Body of pancreas (tissue), 4 donors: ENCODE results near the gene ASIC5. TPM values are rescaled to one million over a fixed set of nuclear protein-coding genes. Genes with fewer than 3 reads are reported as not detected.

Experiments used
- ATAC-seq: fragments of 150-250 bp; one replicate; pipeline ENCODE4 v1.9.1; 2016
- DNase-seq, 4 donors: peaks; one replicate each; pipeline ENCODE4 v3.0.0-alpha.2; 2019
- H3K27ac ChIP-seq, 4 donors: fragments of 200-600 bp; sonication (generic); 1 replicate in 3 of 4; 2 replicates in 1 of 4; pipeline versions ENCODE4 v1.5.1 to v1.6.1; 2016 to 2019; ENCODE audit warnings: mild to moderate bottlenecking in 1 of 4, mixed read lengths in 1 of 4, moderate library complexity in 1 of 4
- H3K27me3 ChIP-seq, 2 donors: fragments of 200-600 bp; sonication (generic); one replicate each; pipeline ENCODE4 v1.6.0; 2016; ENCODE audit warnings: mild to moderate bottlenecking in 1 of 2
- H3K36me3 ChIP-seq, 2 donors: fragments of 200-600 bp; sonication (generic); replicated peaks in 1 of 2; 2 replicates each; pipeline ENCODE4 v1.5.1; 2016; ENCODE audit warnings: low read depth in 2 of 2; ENCODE audit not compliant: insufficient read depth in 1 of 2
- H3K4me1 ChIP-seq: fragments of 200-600 bp; sonication (generic); one replicate; pipeline ENCODE4 v1.6.0; 2016
- H3K4me3 ChIP-seq, 2 donors: fragments of 200-600 bp; sonication (generic); 1 replicate in 1 of 2; 2 replicates in 1 of 2; pipeline ENCODE4 v1.5.1; 2016 to 2019
- H3K9me3 ChIP-seq, 3 donors: fragments of 200-600 bp; sonication (generic); 1 replicate in 2 of 3; 2 replicates in 1 of 3; pipeline ENCODE4 v1.5.1; 2016
- CTCF ChIP-seq, 7 experiments: fragments of 450-650 bp in 4 of 7; fragments of 200-600 bp in 3 of 7; sonication (generic) in 3 of 7; IDR thresholded peaks; one replicate each; pipeline ENCODE4 v1.5.1; 2016 to 2019; ENCODE audit warnings: antibody characterized with exemption in 7 of 7
- POLR2A ChIP-seq, 3 donors: fragments of 450-650 bp; IDR thresholded peaks; one replicate each; pipeline ENCODE4 v1.6.1; 2016; ENCODE audit warnings: antibody characterized with exemption in 3 of 3, mild to moderate bottlenecking in 2 of 3
- WGBS, 2 donors: methylation state at CpG; one replicate each; pipeline ENCODE4 v1.1.5; 2017; 5-methylcytosine and 5-hydroxymethylcytosine counted together
- intact Hi-C: fragments of 100-400 bp; cut with DNase I; formaldehyde crosslinking; loops from one replicate; pipeline ENCODE4 v1.15.1; 2023
- total RNA-seq, 2 donors: library from RNA; depleted of rRNA; stranded (reverse); fragments of >200 nt; gene quantifications; one replicate each; pipeline ENCODE4 v1.1.0, GENCODE V29; 2016

Gene ASIC5
- not detected for total RNA-seq

- 0% methylated on average over 1 of the region's 1 CpG for WGBS, 2 donors
- no peak for ATAC-seq
- no peaks in the 10 kb centered on the region for H3K36me3 ChIP-seq
These were observed at the start of gene ASIC5 for GRCh38 chr4:155866177-155866576. TSS of gene ASIC5 (minus strand) at chr4:155866277. CDS start at chr4:155866226, 51 bp downstream.

DNA sequence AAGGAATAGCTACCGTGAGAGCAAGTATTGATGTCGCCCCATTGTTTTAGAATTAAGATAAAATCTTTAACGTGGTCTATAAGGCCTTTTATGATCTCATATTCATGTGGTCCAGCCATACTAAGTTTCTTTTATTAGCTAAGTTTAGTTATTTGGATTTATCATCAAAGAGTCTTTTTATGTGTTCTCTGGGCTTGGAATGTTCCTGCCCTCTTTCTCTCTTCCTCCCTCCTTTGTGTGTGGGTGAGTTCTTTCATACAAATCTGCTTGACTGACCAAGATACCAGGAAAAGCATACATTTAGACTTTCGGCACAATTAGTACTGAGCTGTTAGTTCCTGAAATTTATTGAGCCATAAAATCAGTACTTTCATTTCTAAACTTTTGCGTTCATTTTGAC is 48.7 kb upstream of the ASIC5 start:
- ATAC-seq (no peak), DNase-seq (no peak)
- Histone ChIP-seq H3K4me3 (no peak overlapping the region), H3K36me3 (no peaks in the 10 kb centered on the region), H3K27ac (no peak overlapping the region), H3K27me3 (no peaks in the 10 kb centered on the region), H3K9me3 (no peaks in the 10 kb centered on the region), H3K4me1 (no peaks in the 10 kb centered on the region)
- no peak for TF ChIP-seq POLR2A (IDR thresholded peaks at IDR 0.05)
- TF ChIP-seq CTCF (IDR thresholded peaks at IDR 0.05), result no peak
- WGBS, 2 donors, result 36 to 48% methylated on average over 5 of the region's 5 CpGs
- intact Hi-C loops, result no loop called here

More at GRCh38 chr4:155866177-155866576, at the start of gene ASIC5:
- intact Hi-C loops, result no loop called here
- no peak within 1 kb of the TSS for H3K4me3 ChIP-seq
- DNase-seq, result no peak
- TF ChIP-seq POLR2A (IDR thresholded peaks at IDR 0.05) (no peak), CTCF (IDR thresholded peaks at IDR 0.05) (no peak)
- H3K27me3 ChIP-seq, result no peaks in the 10 kb centered on the region
- no peaks in the 10 kb centered on the region for H3K9me3 ChIP-seq
- H3K4me1 ChIP-seq, result no peaks in the 10 kb centered on the region
- H3K27ac ChIP-seq, result no peak within 1 kb of the TSS

DNA sequence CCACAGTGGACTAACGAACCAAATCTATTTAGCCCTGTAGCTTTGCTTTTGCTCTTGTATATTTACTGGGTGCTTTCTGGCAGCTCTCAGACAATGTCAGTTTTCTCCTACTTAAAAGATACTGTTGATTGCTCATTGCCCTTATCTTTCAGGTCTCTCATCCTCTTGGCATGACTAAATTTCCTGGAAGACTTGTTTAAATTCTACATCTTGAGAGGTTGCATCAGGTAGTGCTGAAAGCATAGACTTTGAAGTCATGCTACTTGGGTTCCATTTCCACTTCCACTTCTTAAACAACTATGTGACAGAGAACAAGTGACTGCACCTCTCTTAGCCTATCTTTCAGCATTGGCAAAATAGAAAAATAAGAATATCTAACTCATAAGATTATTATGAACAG is 45.8 kb upstream of the ASIC5 start:
- Histone ChIP-seq H3K27me3 (no peaks in the 10 kb centered on the region), H3K36me3 (no peaks in the 10 kb centered on the region), H3K4me3 (no peak overlapping the region), H3K9me3 (no peaks in the 10 kb centered on the region), H3K4me1 (peaks cover 9% of the 10 kb centered on the region), H3K27ac (no peak overlapping the region)
- no peak for ATAC-seq
- WGBS, 2 donors, result 73 to 79% methylated on average over 1 of the region's 1 CpG
- DNase-seq, result no peak
- intact Hi-C loops, result no loop called here
- no peak for TF ChIP-seq CTCF (IDR thresholded peaks at IDR 0.05)
- TF ChIP-seq POLR2A (IDR thresholded peaks at IDR 0.05), result no peak

GRCh38 chr4:155909615-155910226 is 43.6 kb upstream of the ASIC5 start:
- 82 to 83% methylated on average over 3 of the region's 3 CpGs for WGBS, 2 donors
- Histone ChIP-seq H3K4me3 (no peak overlapping the region), H3K9me3 (no peaks in the 10 kb centered on the region), H3K27ac (no peak overlapping the region), H3K36me3 (no peaks in the 10 kb centered on the region), H3K27me3 (no peaks in the 10 kb centered on the region), H3K4me1 (peaks cover 13% of the 10 kb centered on the region)
- no peak for DNase-seq
- no peak for ATAC-seq
- no peak for TF ChIP-seq POLR2A (IDR thresholded peaks at IDR 0.05)
- no peak for TF ChIP-seq CTCF (IDR thresholded peaks at IDR 0.05)
- intact Hi-C loops, result no loop called here
